Neural crest cell (in vitro differentiated cells): ENCODE measurements around the gene IQCK. TPM values are rescaled to one million over a fixed set of nuclear protein-coding genes. Genes with fewer than 3 reads are reported as not detected.
A peak's percentile ranks its signal among the peaks of the same experiment; 100 is the strongest.

Experiments used
- DNase-seq: peaks from one replicate; pipeline ENCODE4 v3.0.0; 2021; ENCODE audit warnings: low read depth, mixed read lengths, low spot score
- H3K27ac Mint-ChIP-seq: one replicate; pipeline ENCODE4 v1.8.0; 2021; ENCODE audit warnings: mild to moderate bottlenecking, mixed read lengths; ENCODE audit not compliant: unreplicated experiment
- H3K27me3 Mint-ChIP-seq: 2 replicates; pipeline ENCODE4 v1.8.0; 2021; ENCODE audit warnings: low read depth, mild to moderate bottlenecking, mixed read lengths
- H3K36me3 Mint-ChIP-seq: 2 replicates; pipeline ENCODE4 v1.8.0; 2021; ENCODE audit warnings: low read depth, mild to moderate bottlenecking, mixed read lengths
- H3K4me1 Mint-ChIP-seq: 2 replicates; pipeline ENCODE4 v1.8.0; 2021; ENCODE audit warnings: mixed read lengths
- H3K4me3 Mint-ChIP-seq: one replicate; pipeline ENCODE4 v1.8.0; 2021; ENCODE audit warnings: mild to moderate bottlenecking, mixed read lengths
- H3K9me3 Mint-ChIP-seq: 2 replicates; pipeline ENCODE4 v1.8.0; 2021; ENCODE audit warnings: mixed read lengths
- total RNA-seq: library from RNA; stranded (reverse); gene quantifications from 2 replicates; pipeline ENCODE4 v1.2.1, GENCODE V29; 2021
- TF ChIP-seq, protein P1 (sequence below): fragments of 200-600 bp; sonication (generic); conservative IDR thresholded peaks from 2 replicates; pipeline ENCODE4 v1.5.0; 2021; ENCODE audit warnings: antibody characterized with exemption, mild to moderate bottlenecking

The IQCK gene
- total RNA-seq, 1 donor from 2014 or later, result 23.7 TPM

DNA sequence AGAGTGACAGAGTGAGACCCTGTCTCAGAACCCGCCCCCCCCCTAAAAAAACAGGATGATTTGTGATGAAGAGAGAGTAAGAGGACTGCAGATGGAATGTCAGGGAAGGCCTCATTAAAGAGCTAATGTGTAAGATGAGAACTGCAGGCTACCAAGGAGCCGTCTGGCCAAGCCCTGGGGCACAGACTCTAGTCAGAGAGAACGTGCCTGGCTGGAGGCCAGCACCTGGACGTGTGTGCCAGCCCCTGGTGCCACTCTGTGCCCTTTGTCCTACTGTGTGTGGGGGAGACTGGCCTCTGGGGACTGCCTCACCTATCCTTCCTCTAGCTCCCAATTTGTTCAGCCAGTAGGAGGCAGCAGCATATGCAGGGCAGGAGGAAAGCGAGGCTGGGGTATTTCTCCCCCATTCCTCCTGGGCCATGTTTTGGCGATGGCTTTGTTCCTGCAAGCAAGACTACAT lies 37.2 kb upstream of the IQCK start:
- TF ChIP-seq, protein P1, sequence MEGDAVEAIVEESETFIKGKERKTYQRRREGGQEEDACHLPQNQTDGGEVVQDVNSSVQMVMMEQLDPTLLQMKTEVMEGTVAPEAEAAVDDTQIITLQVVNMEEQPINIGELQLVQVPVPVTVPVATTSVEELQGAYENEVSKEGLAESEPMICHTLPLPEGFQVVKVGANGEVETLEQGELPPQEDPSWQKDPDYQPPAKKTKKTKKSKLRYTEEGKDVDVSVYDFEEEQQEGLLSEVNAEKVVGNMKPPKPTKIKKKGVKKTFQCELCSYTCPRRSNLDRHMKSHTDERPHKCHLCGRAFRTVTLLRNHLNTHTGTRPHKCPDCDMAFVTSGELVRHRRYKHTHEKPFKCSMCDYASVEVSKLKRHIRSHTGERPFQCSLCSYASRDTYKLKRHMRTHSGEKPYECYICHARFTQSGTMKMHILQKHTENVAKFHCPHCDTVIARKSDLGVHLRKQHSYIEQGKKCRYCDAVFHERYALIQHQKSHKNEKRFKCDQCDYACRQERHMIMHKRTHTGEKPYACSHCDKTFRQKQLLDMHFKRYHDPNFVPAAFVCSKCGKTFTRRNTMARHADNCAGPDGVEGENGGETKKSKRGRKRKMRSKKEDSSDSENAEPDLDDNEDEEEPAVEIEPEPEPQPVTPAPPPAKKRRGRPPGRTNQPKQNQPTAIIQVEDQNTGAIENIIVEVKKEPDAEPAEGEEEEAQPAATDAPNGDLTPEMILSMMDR, result no peak
- no peak overlapping the region for H3K27ac Mint-ChIP-seq
- no peak overlapping the region for H3K4me3 Mint-ChIP-seq
- H3K4me1 Mint-ChIP-seq, result peaks cover 4% of the 10 kb centered on the region
- H3K9me3 Mint-ChIP-seq, result peaks cover 10% of the 10 kb centered on the region
- no peak for DNase-seq
- no peaks in the 10 kb centered on the region for H3K27me3 Mint-ChIP-seq
- peaks cover 31% of the 10 kb centered on the region for H3K36me3 Mint-ChIP-seq

DNA sequence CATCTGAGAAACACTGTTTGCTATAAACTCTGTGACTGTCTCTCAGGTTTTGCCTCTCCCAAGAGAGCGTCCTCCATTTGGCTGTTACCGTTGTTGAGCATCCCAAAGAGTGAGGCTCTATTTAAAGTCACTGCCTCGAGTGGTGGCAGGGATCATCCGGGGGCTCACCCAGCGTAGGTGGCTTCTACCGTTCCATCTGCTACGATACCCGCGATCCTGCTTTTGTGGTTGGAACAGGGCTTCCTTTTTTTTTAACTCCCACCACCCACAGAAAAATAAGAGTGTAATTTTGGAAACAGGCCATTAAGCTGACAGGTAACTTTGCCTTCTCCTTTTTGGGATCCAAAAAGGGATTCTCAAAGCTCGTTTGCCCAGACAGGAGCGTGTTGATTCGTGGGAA lies 36.4 kb upstream of the IQCK start:
- TF ChIP-seq, protein P1, result no peak
- H3K4me3 Mint-ChIP-seq, result no peak overlapping the region
- peaks cover 10% of the 10 kb centered on the region for H3K9me3 Mint-ChIP-seq
- DNase-seq, result no peak
- H3K36me3 Mint-ChIP-seq, result peaks cover 34% of the 10 kb centered on the region
- peaks cover 10% of the 10 kb centered on the region for H3K4me1 Mint-ChIP-seq
- H3K27ac Mint-ChIP-seq, result no peak overlapping the region
- H3K27me3 Mint-ChIP-seq, result no peaks in the 10 kb centered on the region

DNA sequence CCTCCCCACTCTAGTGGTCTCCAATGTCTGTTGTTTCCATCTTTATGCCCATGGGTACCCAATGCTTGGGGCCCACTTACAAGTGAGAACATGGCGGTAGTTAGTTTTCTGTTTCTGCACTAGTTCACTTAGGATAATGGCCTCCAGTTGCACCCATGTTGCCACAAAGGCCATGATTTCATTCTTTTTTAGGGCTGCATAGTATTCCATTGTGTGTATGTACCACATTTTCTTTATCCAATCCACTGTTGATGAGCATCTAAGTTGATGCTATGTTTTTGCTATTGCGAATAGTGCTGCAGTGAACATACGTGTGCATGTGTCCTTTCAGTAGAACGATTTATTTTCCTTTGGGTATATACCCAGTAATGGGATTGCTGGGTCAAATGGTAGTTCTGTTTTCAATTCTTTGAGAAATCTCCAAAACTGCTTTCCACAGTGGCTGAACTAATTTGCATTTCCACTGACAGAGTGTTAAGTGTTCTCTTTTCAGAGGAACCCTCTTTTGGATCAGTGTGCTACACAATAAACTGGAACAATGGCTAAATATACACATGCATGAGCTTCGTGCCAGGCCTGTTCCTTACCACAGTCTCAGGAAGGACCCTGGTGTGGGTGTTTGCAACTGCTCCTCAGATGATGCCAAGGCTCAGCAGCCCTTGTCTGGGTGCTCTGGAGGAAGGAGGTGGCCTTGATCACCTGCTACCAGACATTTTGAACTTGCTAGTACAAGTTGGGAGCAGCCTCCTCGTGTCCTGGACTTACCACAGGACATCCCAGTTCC lies 34.4 kb upstream of the IQCK start:
- peaks cover 30% of the 10 kb centered on the region for H3K36me3 Mint-ChIP-seq
- H3K4me3 Mint-ChIP-seq, result no peak overlapping the region
- peaks cover 10% of the 10 kb centered on the region for H3K9me3 Mint-ChIP-seq
- no peaks in the 10 kb centered on the region for H3K27me3 Mint-ChIP-seq
- DNase-seq, result no peak
- peaks cover 20% of the 10 kb centered on the region for H3K4me1 Mint-ChIP-seq
- TF ChIP-seq, protein P1, result no peak
- no peak overlapping the region for H3K27ac Mint-ChIP-seq

- Mint-ChIP-seq H3K4me1 (peaks cover 20% of the 10 kb centered on the region), H3K27ac (no peak overlapping the region), H3K27me3 (no peaks in the 10 kb centered on the region), H3K36me3 (peaks cover 30% of the 10 kb centered on the region), H3K4me3 (no peak overlapping the region), H3K9me3 (peaks cover 10% of the 10 kb centered on the region)
- no peak for DNase-seq
- TF ChIP-seq, protein P1, result no peak
These were observed 32.9 kb upstream of the IQCK start for GRCh38 chr16:19685176-19685575.

DNA sequence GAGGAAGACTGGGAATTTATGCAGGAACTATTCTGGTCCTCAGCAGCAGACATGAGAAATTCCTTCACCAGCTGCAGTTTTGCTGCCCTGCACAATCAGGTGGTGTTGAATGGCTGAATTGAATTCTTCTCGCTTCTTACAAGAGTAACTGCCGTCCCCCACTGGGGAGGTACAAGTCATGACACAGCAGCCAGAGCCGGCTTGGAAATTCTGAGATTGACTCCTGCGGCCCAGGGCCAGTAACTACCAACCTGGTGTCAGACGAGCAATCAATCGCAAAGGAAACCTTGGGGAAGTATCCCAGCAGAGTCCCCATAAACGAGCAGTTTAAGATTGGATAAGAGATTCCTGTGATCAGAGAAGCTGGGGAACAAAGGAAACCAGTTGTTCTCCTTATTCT lies 30.8 kb upstream of the IQCK start:
- Mint-ChIP-seq H3K27me3 (no peaks in the 10 kb centered on the region), H3K9me3 (peaks cover 10% of the 10 kb centered on the region), H3K27ac (peak overlapping the region; percentile 40), H3K36me3 (peaks cover 30% of the 10 kb centered on the region), H3K4me3 (no peak overlapping the region), H3K4me1 (peaks cover 20% of the 10 kb centered on the region)
- DNase-seq, result no peak
- TF ChIP-seq, protein P1, result no peak
